Activated naive CD8-positive, alpha-beta T cell treated with anti-CD3 and anti-CD28 coated beads, Interleukin-2, amount 10 ng/mL, durations not matched to agents 7 days and 5 days (primary cell): ENCODE data around the gene BIRC5. TPM values are rescaled to one million over a fixed set of nuclear protein-coding genes. Genes with fewer than 3 reads are reported as not detected.
A peak's percentile ranks its signal among the peaks of the same experiment; 100 is the strongest.

Source experiments
- ATAC-seq: fragments of 150-1000 bp; cut with Tn5 transposase; one replicate; pipeline ENCODE4 v1.10.0; 2021; ENCODE audit warnings: low read depth, moderate library complexity
- POLR2A ChIA-PET: fragments of 350-600 bp; sonication (Branson Sonifier 250); formaldehyde crosslinking; loops from one replicate; lab custom pipeline; 2021; ENCODE audit warnings: antibody characterized with exemption; lab: Charles Lee
- DNase-seq: peaks from one replicate; pipeline ENCODE4 v3.0.0; 2021
- H3K27ac Mint-ChIP-seq: one replicate; pipeline ENCODE4 v1.8.0; 2022; ENCODE audit warnings: mild to moderate bottlenecking, mixed read lengths
- H3K27me3 Mint-ChIP-seq: one replicate; pipeline ENCODE4 v1.8.0; 2022; ENCODE audit warnings: mild to moderate bottlenecking, moderate library complexity, mixed read lengths
- H3K36me3 Mint-ChIP-seq: one replicate; pipeline ENCODE4 v1.8.0; 2021; ENCODE audit warnings: mild to moderate bottlenecking, mixed read lengths
- H3K4me1 Mint-ChIP-seq: one replicate; pipeline ENCODE4 v1.8.0; 2021; ENCODE audit warnings: mixed read lengths
- H3K4me3 Mint-ChIP-seq: one replicate; pipeline ENCODE4 v1.8.0; 2022; ENCODE audit warnings: mild to moderate bottlenecking, moderate library complexity, mixed read lengths
- H3K9me3 Mint-ChIP-seq: one replicate; pipeline ENCODE4 v1.8.0; 2021; ENCODE audit warnings: mixed read lengths
- total RNA-seq, 2 experiments: library from RNA; stranded (reverse); gene quantifications; one replicate each; pipeline ENCODE4 v1.2.3, GENCODE V29; 2021

The BIRC5 gene
- total RNA-seq, 2 experiments from 2014 or later, result 54.9 to 65.2 TPM

DNA sequence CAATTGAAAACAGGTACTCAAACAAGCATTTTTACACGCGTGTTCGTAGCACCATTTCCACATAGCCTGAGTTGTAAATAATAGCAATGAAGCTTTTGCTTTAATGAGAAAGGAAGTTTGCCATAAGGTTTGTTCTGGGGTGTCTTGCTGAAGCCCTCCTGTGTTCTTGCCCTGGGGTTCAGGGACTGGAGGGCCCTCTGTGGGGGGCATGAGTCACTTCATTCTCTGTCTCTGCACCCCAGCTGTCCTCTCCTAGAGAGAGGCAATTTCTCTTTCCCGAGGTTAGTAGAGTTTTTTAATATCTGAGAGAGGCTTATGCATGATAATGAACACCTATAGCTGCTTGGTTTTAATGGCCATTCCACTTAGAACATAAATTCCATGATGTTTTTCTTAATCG, 17.3 kb upstream of the BIRC5 start:
- DNase-seq (no peak), ATAC-seq (no peak)
- peaks cover 2% of the 10 kb centered on the region for H3K4me1 Mint-ChIP-seq
- no peaks in the 10 kb centered on the region for H3K27me3 Mint-ChIP-seq
- no peaks in the 10 kb centered on the region for H3K9me3 Mint-ChIP-seq
- no peak overlapping the region for H3K27ac Mint-ChIP-seq
- POLR2A ChIA-PET, result no interaction called here
- peaks cover 9% of the 10 kb centered on the region for H3K36me3 Mint-ChIP-seq
- no peak overlapping the region for H3K4me3 Mint-ChIP-seq

DNA sequence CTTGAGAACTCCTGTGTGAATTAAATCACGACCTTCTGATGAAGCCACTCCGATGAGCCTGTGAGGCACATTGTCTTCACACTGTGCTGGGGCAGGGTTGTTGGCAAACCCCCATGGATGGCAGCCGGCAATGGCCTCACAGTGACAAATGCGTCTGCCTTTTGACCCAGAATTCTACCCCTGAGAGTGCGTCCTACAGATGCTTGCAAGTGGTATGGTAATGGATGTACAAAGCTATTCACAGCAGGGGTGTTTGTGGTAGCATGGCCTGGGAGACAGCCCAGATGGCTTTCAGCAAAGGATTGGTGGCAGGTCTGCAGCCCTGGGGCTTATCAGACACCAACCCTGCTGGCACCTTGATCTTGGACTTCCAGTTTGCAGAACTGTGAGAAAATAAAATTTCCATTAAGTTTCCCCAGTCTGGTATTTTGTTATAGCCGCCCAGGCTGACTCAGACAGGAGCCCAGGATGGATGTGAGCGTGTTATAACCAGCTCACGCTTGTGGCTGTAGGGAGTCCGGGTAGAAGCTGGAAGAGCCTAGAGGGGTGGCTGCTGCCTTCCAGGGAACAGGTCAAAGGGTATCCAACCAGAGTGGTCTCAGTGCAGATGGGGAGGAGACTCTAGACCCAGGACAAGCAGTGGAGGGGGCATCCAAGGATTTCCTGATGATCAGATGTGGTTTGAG, 16.8 kb upstream of the BIRC5 start:
- no peak for ATAC-seq
- H3K4me1 Mint-ChIP-seq, result peaks cover 2% of the 10 kb centered on the region
- no peak for DNase-seq
- H3K9me3 Mint-ChIP-seq, result no peaks in the 10 kb centered on the region
- no peak overlapping the region for H3K4me3 Mint-ChIP-seq
- POLR2A ChIA-PET, result no interaction called here
- no peaks in the 10 kb centered on the region for H3K27me3 Mint-ChIP-seq
- H3K36me3 Mint-ChIP-seq, result peaks cover 7% of the 10 kb centered on the region
- no peak overlapping the region for H3K27ac Mint-ChIP-seq

DNA sequence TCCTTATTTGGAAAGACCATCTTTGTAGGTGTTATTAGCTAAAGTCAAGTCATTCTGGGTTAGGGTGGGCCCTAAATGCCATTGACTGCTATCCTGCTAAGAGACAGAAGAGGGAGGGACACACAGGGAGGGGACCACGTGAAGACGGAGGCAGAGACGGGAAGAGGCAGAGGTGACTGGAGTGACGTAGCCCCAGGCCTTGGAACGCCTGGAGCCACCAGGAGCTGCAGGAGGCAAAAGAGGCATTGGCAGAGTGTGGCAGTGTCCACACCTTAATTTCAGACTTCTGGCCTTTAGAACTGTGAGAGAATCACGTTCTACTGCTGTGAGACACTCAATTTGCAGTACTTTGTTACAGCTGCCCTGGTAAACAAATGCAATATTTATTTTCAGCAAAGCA, 13.6 kb upstream of the BIRC5 start:
- peaks cover 2% of the 10 kb centered on the region for H3K4me1 Mint-ChIP-seq
- no peaks in the 10 kb centered on the region for H3K27me3 Mint-ChIP-seq
- H3K27ac Mint-ChIP-seq, result no peak overlapping the region
- peaks cover 9% of the 10 kb centered on the region for H3K36me3 Mint-ChIP-seq
- ATAC-seq, result no peak
- POLR2A ChIA-PET, result interaction anchor here (1.5 kb wide), 1 partner anchor 14 kb away, joined by 4 read pairs; the partner anchor contains the start of gene BIRC5
- DNase-seq, result no peak
- H3K4me3 Mint-ChIP-seq, result no peak overlapping the region
- no peaks in the 10 kb centered on the region for H3K9me3 Mint-ChIP-seq

DNA sequence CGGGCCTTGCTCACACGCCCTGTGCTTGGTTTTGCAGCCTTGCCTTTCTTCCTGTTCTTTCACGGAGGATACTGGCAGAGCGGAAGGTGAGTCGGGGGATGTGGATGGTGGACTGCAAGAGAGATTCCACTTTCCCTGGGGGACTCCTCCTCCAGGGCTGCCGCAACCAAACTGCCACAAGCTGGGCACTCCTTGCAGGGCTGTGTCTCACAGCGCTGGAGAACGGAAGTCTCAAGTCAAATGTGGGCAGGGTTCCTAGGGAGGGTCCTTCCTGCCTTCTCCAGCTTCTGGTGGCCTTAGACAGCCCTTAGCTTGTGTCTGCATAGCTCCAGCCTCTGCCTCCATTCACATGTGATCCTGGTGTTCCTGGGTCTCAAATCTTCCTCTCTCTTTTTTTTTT, 11.4 kb upstream of the BIRC5 start:
- ATAC-seq (no peak), DNase-seq (no peak)
- Mint-ChIP-seq H3K4me3 (no peak overlapping the region), H3K4me1 (peaks cover 2% of the 10 kb centered on the region), H3K27me3 (no peaks in the 10 kb centered on the region), H3K36me3 (peaks cover 6% of the 10 kb centered on the region), H3K27ac (no peak overlapping the region), H3K9me3 (no peaks in the 10 kb centered on the region)
- POLR2A ChIA-PET, result no interaction called here

DNA sequence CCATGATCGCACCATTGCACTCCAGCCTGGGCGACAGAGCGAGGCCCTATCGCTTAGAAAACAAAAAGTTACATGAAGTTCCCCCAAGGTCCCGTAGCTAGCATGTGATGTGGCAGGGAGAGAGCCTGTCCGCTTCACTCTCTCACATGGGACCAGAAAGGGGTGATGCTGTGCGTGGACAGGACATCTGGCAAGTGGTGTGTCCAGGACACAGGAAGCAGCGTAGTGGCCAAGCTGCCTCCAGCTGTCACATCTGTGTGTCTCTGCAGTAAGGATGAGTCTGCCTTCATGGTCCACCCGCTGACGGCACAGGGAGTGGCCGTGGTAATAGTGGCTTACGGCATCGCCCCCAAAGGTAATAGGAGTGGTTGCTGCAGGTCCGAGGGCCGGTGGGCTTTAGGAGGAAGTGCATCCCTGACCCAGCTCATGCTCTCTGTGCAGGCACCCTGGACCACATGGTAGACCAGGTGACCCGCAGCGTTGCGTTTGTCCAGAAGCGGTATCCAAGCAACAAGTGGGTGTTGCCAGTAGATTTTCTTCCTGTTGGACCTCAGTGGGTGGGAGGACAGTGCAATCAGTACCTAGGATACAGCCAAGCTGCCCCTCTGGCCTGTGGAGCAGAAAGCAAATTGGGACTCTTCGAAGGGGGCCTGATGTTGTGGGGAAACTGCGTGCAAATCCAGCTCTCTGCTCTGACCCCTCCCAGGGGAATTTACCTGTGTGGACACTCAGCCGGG, 9.5 kb upstream of the BIRC5 start:
- POLR2A ChIA-PET, result no interaction called here
- ATAC-seq (no peak), DNase-seq (no peak)
- H3K9me3 Mint-ChIP-seq, result no peaks in the 10 kb centered on the region
- H3K27me3 Mint-ChIP-seq, result no peaks in the 10 kb centered on the region
- peaks cover 4% of the 10 kb centered on the region for H3K36me3 Mint-ChIP-seq
- no peak overlapping the region for H3K4me3 Mint-ChIP-seq
- H3K4me1 Mint-ChIP-seq, result no peaks in the 10 kb centered on the region
- no peak overlapping the region for H3K27ac Mint-ChIP-seq

DNA sequence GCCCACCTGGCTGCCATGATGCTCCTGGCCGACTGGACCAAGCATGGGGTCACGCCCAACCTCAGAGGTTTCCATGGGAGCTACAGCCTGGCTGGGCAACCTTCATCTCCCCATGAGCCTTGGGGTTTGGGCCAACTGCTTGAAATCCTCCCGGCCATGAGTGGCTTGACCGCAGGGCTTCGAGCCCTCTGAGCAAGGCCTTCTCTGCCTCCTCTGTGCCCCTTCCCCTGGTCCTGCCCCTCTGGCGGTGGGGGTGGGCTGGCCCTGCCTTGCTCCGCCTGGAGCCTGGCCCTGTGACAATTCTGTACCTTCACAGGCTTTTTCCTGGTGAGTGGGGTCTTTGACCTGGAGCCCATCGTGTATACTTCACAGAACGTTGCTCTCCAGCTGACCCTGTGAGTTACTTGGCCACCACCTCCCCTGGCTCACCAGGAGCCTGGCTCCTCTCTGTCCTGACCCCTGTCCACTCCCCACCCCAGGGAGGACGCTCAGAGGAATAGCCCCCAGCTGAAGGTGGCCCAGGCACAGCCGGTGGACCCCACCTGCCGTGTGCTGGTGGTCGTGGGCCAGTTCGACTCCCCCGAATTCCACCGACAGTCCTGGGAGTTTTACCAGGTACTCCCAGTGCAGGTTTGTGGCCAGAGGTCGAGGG, 8.8 kb upstream of the BIRC5 start:
- H3K27me3 Mint-ChIP-seq, result no peaks in the 10 kb centered on the region
- POLR2A ChIA-PET, result interaction anchor here (1.0 kb wide), 1 partner anchor 124 kb away, joined by 9 read pairs; no protein-coding TSS in a partner anchor
- no peaks in the 10 kb centered on the region for H3K4me1 Mint-ChIP-seq
- no peak overlapping the region for H3K4me3 Mint-ChIP-seq
- ATAC-seq, result no peak
- no peaks in the 10 kb centered on the region for H3K9me3 Mint-ChIP-seq
- peaks cover 4% of the 10 kb centered on the region for H3K36me3 Mint-ChIP-seq
- H3K27ac Mint-ChIP-seq, result no peak overlapping the region
- DNase-seq, result no peak

DNA sequence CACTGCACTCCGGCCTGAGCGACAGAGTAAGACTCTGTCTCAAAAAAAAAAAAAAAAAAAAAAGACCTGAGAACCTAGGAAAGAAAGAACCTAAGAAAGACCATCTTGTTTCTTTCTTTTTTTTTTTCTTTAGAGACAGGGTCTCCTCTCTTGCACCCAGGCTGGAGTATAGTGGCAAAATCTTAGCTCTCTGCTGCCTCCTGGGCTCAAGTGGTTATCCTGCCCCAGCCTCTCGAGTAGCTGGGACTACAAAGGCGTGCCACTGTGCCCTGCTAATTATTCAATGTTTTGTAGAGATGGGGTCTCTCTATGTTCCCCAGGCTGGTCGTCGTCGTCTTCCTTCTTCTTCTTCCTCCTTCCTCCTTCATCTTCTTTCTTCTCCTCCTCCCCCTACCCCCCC, 7.8 kb upstream of the BIRC5 start:
- no peaks in the 10 kb centered on the region for H3K4me1 Mint-ChIP-seq
- no peak overlapping the region for H3K4me3 Mint-ChIP-seq
- POLR2A ChIA-PET, result interaction anchor here (0.7 to 1.0 kb wide), 3 partner anchors 30 to 560 kb away, joined by 7 to 9 read pairs (median 8); no protein-coding TSS in a partner anchor

DNA sequence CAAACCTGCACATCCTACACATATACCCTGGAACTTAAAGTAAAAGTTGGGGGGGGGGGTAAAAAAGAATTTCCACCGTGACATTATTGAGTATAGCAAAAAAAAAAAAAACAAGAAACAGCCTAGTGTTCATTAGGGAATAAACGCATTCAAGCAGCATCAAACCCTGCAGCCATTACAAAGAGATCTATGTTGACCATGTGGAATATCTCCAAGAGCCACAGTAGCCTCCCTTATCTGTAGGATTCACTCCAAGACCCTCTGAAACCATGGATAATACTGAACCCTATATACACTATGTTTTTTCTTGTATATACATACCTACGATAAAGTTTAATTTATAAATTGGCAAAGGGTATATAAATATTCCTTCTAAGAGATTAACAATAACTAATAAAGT, 5.6 kb upstream of the BIRC5 start:
- ATAC-seq (no peak), DNase-seq (no peak)
- POLR2A ChIA-PET, result no interaction called here
- H3K9me3 Mint-ChIP-seq, result no peaks in the 10 kb centered on the region
- no peaks in the 10 kb centered on the region for H3K27me3 Mint-ChIP-seq
- no peak overlapping the region for H3K4me3 Mint-ChIP-seq
- H3K36me3 Mint-ChIP-seq, result peaks cover 4% of the 10 kb centered on the region
- no peaks in the 10 kb centered on the region for H3K4me1 Mint-ChIP-seq
- no peak overlapping the region for H3K27ac Mint-ChIP-seq

More for the DNA sequence above, 7.8 kb upstream of the BIRC5 start:
- no peaks in the 10 kb centered on the region for H3K27me3 Mint-ChIP-seq
- peaks cover 4% of the 10 kb centered on the region for H3K36me3 Mint-ChIP-seq
- no peaks in the 10 kb centered on the region for H3K9me3 Mint-ChIP-seq
- ATAC-seq (no peak), DNase-seq (no peak)
- H3K27ac Mint-ChIP-seq, result no peak overlapping the region

DNA sequence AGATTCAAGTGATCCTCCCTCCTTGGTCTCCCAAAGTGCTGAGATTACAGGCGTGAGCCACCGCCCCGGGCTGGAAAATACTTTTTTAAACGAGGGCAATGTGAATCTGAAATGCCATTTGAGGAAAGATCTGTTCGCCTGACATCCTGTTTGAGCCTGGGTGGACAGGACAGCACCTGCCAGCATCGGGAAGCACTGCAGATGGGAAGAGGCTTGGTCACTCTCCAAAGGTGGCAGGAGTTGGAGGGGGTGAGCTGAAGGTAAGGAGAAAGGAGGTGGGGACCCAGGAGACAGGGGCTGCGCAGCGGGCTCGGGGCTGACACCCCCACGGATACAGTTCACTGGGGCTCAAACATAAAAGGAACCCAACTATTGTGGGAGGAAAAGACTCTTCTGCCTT, 3.9 kb upstream of the BIRC5 start:
- POLR2A ChIA-PET, result no interaction called here

DNA sequence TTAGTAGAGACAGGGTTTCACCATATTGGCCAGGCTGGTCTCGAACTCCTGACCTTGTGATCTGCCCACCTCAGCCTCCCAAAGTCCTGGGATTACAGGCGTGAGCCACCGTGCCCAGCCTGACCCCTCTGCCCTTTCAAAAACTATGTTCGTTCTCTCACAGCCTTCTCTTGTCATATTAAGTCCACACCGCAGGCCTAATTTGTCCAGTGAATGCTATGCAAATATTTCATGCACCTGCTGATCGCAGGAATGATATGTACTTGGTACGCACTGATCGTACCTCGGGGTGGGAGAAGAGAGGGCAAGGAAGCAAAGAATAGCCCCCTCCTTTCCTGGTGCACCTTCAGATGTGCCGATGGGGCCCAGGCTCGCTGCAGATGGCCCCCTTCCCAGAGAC, 3.0 kb upstream of the BIRC5 start:
- Mint-ChIP-seq H3K27me3 (no peaks in the 10 kb centered on the region), H3K4me3 (no peak overlapping the region), H3K4me1 (peaks cover 6% of the 10 kb centered on the region), H3K27ac (no peak overlapping the region), H3K36me3 (peaks cover 2% of the 10 kb centered on the region), H3K9me3 (no peaks in the 10 kb centered on the region)
- POLR2A ChIA-PET, result no interaction called here
- no peak for ATAC-seq
- DNase-seq, result no peak

More for the DNA sequence above, 3.9 kb upstream of the BIRC5 start:
- no peak for ATAC-seq
- Mint-ChIP-seq H3K36me3 (no peaks in the 10 kb centered on the region), H3K27ac (no peak overlapping the region), H3K4me1 (peaks cover 1% of the 10 kb centered on the region), H3K27me3 (no peaks in the 10 kb centered on the region), H3K4me3 (no peak overlapping the region), H3K9me3 (no peaks in the 10 kb centered on the region)
- DNase-seq, result no peak

DNA sequence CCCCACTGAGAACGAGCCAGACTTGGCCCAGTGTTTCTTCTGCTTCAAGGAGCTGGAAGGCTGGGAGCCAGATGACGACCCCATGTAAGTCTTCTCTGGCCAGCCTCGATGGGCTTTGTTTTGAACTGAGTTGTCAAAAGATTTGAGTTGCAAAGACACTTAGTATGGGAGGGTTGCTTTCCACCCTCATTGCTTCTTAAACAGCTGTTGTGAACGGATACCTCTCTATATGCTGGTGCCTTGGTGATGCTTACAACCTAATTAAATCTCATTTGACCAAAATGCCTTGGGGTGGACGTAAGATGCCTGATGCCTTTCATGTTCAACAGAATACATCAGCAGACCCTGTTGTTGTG, 631 bp downstream of the BIRC5 start:
- Mint-ChIP-seq H3K27ac (peak overlapping the region; percentile 95), H3K27me3 (no peaks in the 10 kb centered on the region), H3K36me3 (peaks cover 20% of the 10 kb centered on the region), H3K4me3 (peak overlapping the region; percentile 97), H3K9me3 (no peaks in the 10 kb centered on the region), H3K4me1 (peaks cover 17% of the 10 kb centered on the region)
- POLR2A ChIA-PET, result interaction anchor here (0.5 to 1.6 kb wide), 5 partner anchors 11 to 564 kb away, joined by 4 to 7 read pairs (median 5); partner anchors contain the start of genes AFMID and TK1
- DNase-seq (no peak), ATAC-seq (no peak)

DNA sequence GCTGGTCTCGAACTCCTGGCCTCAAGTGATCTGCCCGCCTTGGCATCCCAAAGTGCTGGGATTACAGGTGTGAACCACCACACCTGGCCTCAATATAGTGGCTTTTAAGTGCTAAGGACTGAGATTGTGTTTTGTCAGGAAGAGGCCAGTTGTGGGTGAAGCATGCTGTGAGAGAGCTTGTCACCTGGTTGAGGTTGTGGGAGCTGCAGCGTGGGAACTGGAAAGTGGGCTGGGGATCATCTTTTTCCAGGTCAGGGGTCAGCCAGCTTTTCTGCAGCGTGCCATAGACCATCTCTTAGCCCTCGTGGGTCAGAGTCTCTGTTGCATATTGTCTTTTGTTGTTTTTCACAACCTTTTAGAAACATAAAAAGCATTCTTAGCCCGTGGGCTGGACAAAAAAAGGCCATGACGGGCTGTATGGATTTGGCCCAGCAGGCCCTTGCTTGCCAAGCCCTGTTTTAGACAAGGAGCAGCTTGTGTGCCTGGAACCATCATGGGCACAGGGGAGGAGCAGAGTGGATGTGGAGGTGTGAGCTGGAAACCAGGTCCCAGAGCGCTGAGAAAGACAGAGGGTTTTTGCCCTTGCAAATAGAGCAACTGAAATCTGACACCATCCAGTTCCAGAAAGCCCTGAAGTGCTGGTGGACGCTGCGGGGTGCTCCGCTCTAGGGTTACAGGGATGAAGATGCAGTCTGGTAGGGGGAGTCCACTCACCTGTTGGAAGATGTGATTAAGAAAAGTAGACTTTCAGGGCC, 5.5 kb downstream of the BIRC5 start:
- Mint-ChIP-seq H3K27ac (no peak overlapping the region), H3K27me3 (no peaks in the 10 kb centered on the region), H3K36me3 (peaks cover 26% of the 10 kb centered on the region), H3K4me1 (peaks cover 18% of the 10 kb centered on the region), H3K9me3 (no peaks in the 10 kb centered on the region), H3K4me3 (no peak overlapping the region)
- POLR2A ChIA-PET, result interaction anchor here (0.6 to 1.0 kb wide), 2 partner anchors 39 to 92 kb away, joined by 3 read pairs; no protein-coding TSS in a partner anchor
- DNase-seq (no peak), ATAC-seq (no peak)

DNA sequence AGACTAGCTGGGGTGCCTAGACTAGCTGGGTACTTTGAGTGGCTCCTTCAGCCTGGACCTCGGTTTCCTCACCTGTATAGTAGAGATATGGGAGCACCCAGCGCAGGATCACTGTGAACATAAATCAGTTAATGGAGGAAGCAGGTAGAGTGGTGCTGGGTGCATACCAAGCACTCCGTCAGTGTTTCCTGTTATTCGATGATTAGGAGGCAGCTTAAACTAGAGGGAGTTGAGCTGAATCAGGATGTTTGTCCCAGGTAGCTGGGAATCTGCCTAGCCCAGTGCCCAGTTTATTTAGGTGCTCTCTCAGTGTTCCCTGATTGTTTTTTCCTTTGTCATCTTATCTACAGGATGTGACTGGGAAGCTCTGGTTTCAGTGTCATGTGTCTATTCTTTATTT, 9.0 kb downstream of the BIRC5 start:
- DNase-seq (no peak), ATAC-seq (no peak)
- H3K27me3 Mint-ChIP-seq, result peaks cover 4% of the 10 kb centered on the region
- POLR2A ChIA-PET, result interaction anchor here (1.1 kb wide), 1 partner anchor 102 kb away, joined by 3 read pairs; no protein-coding TSS in a partner anchor
- peaks cover 17% of the 10 kb centered on the region for H3K36me3 Mint-ChIP-seq
- H3K4me1 Mint-ChIP-seq, result peaks cover 11% of the 10 kb centered on the region
- H3K27ac Mint-ChIP-seq, result no peak overlapping the region
- H3K4me3 Mint-ChIP-seq, result no peak overlapping the region
- no peaks in the 10 kb centered on the region for H3K9me3 Mint-ChIP-seq
